K562 (cell line): Measurements from ENCODE around the gene CPM. TPM values are rescaled to one million over a fixed set of nuclear protein-coding genes. Genes with fewer than 3 reads are reported as not detected.
"Not testable (repeated sequence)": the region's sequence is repeated elsewhere in the genome, so short reads cannot be mapped to it uniquely, and the experiment has no call there.

ENCODE experiments used
- ATAC-seq: fragments of 200-7000 bp; cut with Tn5 transposase; 3 replicates; pipeline ENCODE4 v1.9.1; 2020; ENCODE audit warnings: moderate library complexity
- BruUV-seq: library from RNA; stranded (reverse); fragments of 400-500 nt; replicated peaks from 2 replicates; lab custom pipeline; 2021; lab: Mats Ljungman, UMichigan
- CTCF ChIA-PET: fragments of 300-600 bp; formaldehyde crosslinking; extraction: SDS; loops from one replicate; lab custom pipeline; 2021; ENCODE audit warnings: low intra/inter-chr PET ratio; lab: Yijun Ruan, JAX
- POLR2A ChIA-PET: fragments of 300-600, 350-650 bp; sonication (Branson Sonifier 250); formaldehyde crosslinking; extraction: SDS; loops from one replicate; lab custom pipeline; 2021; ENCODE audit warnings: antibody characterized with exemption, inconsistent platforms; lab: Yijun Ruan, JAX
- DNase-seq, 4 experiments: peaks; one replicate each; pipeline versions ENCODE4 v3.0.0 to v3.0.0-alpha.2; 2011 to 2018; ENCODE audit warnings: low spot score in 3 of 4, mixed read lengths in 3 of 4; ENCODE audit errors: extremely low read depth in 1 of 4
- FAIRE-seq: peaks from 2 replicates; lab custom pipeline; 2011; peaks lifted over from hg19 to GRCh38; lab: Jason Lieb, UNC
- H2AFZ ChIP-seq: 2 replicates; pipeline ENCODE4 v1.6.0; 2011; ENCODE audit warnings: low read depth, low read length, control low read depth, inconsistent platforms
- H3K27ac ChIP-seq: fragments of 200-600 bp; 3 replicates; pipeline ENCODE4 v1.8.0; 2011; ENCODE audit warnings: low read depth, mild to moderate bottlenecking, control low read depth, inconsistent platforms, low read length, moderate library complexity, mixed read lengths; ENCODE audit errors: extremely low read depth
- H3K27me3 ChIP-seq, 2 experiments: fragments of 300-600 bp in 1 of 2; 2 replicates in 1 of 2; 3 replicates in 1 of 2; pipeline versions ENCODE4 v1.6.0 to v1.8.0; 2011; ENCODE audit warnings: inconsistent platforms in 2 of 2, low read length in 2 of 2, mild to moderate bottlenecking in 1 of 2, mixed read lengths in 1 of 2, moderate library complexity in 1 of 2; ENCODE audit not compliant: control insufficient read depth in 2 of 2, insufficient read depth in 2 of 2
- H3K36me3 ChIP-seq: fragments of 300-600 bp; 3 replicates; pipeline ENCODE4 v1.8.0; 2011; ENCODE audit warnings: mild to moderate bottlenecking, low read length, inconsistent platforms; ENCODE audit not compliant: control insufficient read depth, insufficient read depth
- H3K4me1 ChIP-seq, 2 experiments: fragments of 200-600 bp in 1 of 2; replicated peaks in 1 of 2; 2 replicates in 1 of 2; 3 replicates in 1 of 2; pipeline versions ENCODE4 v1.5.1 to v1.8.0; 2011; ENCODE audit warnings: inconsistent platforms in 2 of 2, low read length in 2 of 2, mild to moderate bottlenecking in 1 of 2, mixed read lengths in 1 of 2, moderate library complexity in 1 of 2; ENCODE audit not compliant: control insufficient read depth in 2 of 2, insufficient read depth in 2 of 2
- H3K4me2 ChIP-seq: 2 replicates; pipeline ENCODE4 v1.6.1; 2011; ENCODE audit warnings: low read length, control low read depth, inconsistent platforms, mixed read lengths; ENCODE audit not compliant: insufficient read depth
- H3K4me3 ChIP-seq: fragments of 200-600 bp; sonication (generic), shearing (Covaris generic); 2 replicates; pipeline ENCODE4 v1.5.1; 2016; ENCODE audit warnings: control low read depth, inconsistent platforms
- H3K79me2 ChIP-seq: fragments of 200-600 bp; 3 replicates; pipeline ENCODE4 v1.8.0; 2011; ENCODE audit warnings: low read length, inconsistent platforms; ENCODE audit not compliant: control insufficient read depth, insufficient read depth
- H3K9ac ChIP-seq, 2 experiments: 2 replicates each; pipeline versions ENCODE4 v1.6.0 to v1.6.1; 2011; ENCODE audit warnings: low read depth in 2 of 2, low read length in 2 of 2, control low read depth in 1 of 2, inconsistent platforms in 1 of 2, mild to moderate bottlenecking in 1 of 2, mixed read lengths in 1 of 2; ENCODE audit not compliant: insufficient read depth in 1 of 2
- H3K9me1 ChIP-seq: one replicate; pipeline ENCODE4 v1.6.0; 2011; ENCODE audit warnings: inconsistent platforms, mild to moderate bottlenecking, low read length, moderate library complexity; ENCODE audit not compliant: control insufficient read depth, insufficient read depth
- H3K9me3 ChIP-seq: replicated peaks from 2 replicates; pipeline ENCODE4 v1.5.1; 2011; ENCODE audit warnings: low read depth, low read length, inconsistent platforms; ENCODE audit not compliant: control insufficient read depth, insufficient read depth
- H4K20me1 ChIP-seq: replicated peaks from 2 replicates; pipeline ENCODE4 v1.6.1; 2011; ENCODE audit warnings: low read length, inconsistent platforms, mixed read lengths; ENCODE audit not compliant: control insufficient read depth, insufficient read depth
- ARID1B ChIP-seq: fragments of 450-650 bp; IDR thresholded peaks from 2 replicates; pipeline ENCODE4 v1.6.1; 2016; ENCODE audit warnings: antibody characterized with exemption, mild to moderate bottlenecking, inconsistent platforms
- HMGN3 ChIP-seq: IDR thresholded peaks from 2 replicates; pipeline ENCODE4 v1.6.1; 2011; ENCODE audit warnings: borderline replicate concordance, low read depth, mild to moderate bottlenecking, mixed read lengths, low read length; ENCODE audit not compliant: insufficient read length; ENCODE audit errors: extremely low read depth
- MLLT1 ChIP-seq, 2 experiments: fragments of 450-650 bp; IDR thresholded peaks; 2 replicates each; pipeline ENCODE4 v1.6.1; 2016
- RBFOX2 ChIP-seq: fragments of 200-400 bp; formaldehyde crosslinking; IDR thresholded peaks from 2 replicates; pipeline ENCODE4 v1.6.1; 2017; ENCODE audit warnings: low read depth, mild to moderate bottlenecking, low read length, moderate library complexity
- SFPQ ChIP-seq: fragments of 200-400 bp; formaldehyde crosslinking; IDR thresholded peaks from 2 replicates; pipeline ENCODE4 v1.6.1; 2017; ENCODE audit warnings: mild to moderate bottlenecking, low read depth, low read length, moderate library complexity
- SPI1 ChIP-seq: IDR thresholded peaks from 2 replicates; pipeline ENCODE4 v1.6.1; 2011; ENCODE audit warnings: low read depth, low read length, control low read depth, borderline replicate concordance
- ZC3H4 ChIP-seq: sonication (generic); formaldehyde crosslinking; IDR thresholded peaks from 2 replicates; pipeline ENCODE4 v1.9.0; 2021; ENCODE audit warnings: missing genetic modification reagents, borderline replicate concordance
- WGBS: fragments of 100-300 bp; shearing (Covaris generic); methylation state at CpG from one replicate; pipeline ENCODE4 v1.1.6; 2016; ENCODE audit warnings: low coverage, mixed read lengths; ENCODE audit not compliant: insufficient coverage; ENCODE audit errors: missing lambda C conversion rate; 5-methylcytosine and 5-hydroxymethylcytosine counted together
- in situ Hi-C: fragments of 300-500 bp; cut with MboI; formaldehyde crosslinking; loops from 4 replicates; pipeline ENCODE4 v1.15.0; 2018; ENCODE audit warnings: inconsistent platforms, mixed read lengths
- intact Hi-C: fragments of 100-400 bp; cut with micrococcal nuclease; formaldehyde crosslinking; loops from 2 replicates; pipeline ENCODE4 v1.14.2; 2022
- polyA plus RNA-seq, 8 experiments: library from polyadenylated mRNA; depleted of rRNA in 4 of 8; stranded (reverse) in 5 of 8; unstranded in 3 of 8; fragments of >200 nt; fragmentation: Nextera tagmentation in 2 of 8; fragmentation: Illumina TruSeq in 1 of 8; extraction: Ambion mirVana in 2 of 8; extraction: Trizol in 1 of 8; gene quantifications; 2 replicates each; pipeline versions ENCODE4 v1.2.1 to v1.2.3, GENCODE V29; 2011 to 2014; ENCODE audit warnings: inconsistent platforms in 1 of 8, missing spikeins in 1 of 8
- total RNA-seq, 7 experiments: library from RNA; depleted of rRNA in 6 of 7; stranded (reverse); fragments of >200 nt in 6 of 7; fragmentation: Illumina TruSeq in 2 of 7; extraction: Trizol in 2 of 7; gene quantifications; 2 replicates each; pipeline versions ENCODE4 v1.2.1 to v1.2.3, GENCODE V29; 2011 to 2021; ENCODE audit warnings: low replicate concordance in 1 of 7

The CPM gene
- total and polyA plus RNA-seq, 9 of the 15 experiments (the other 6 are each of a cell fraction or from before 2014, with no cell fraction given), result 0.31 TPM; not detected in 8

- H3K27ac ChIP-seq, H2AFZ ChIP-seq, H3K4me3 ChIP-seq, H3K9me1 ChIP-seq, H3K9ac ChIP-seq, H4K20me1 ChIP-seq, H3K4me2 ChIP-seq, BruUV-seq, DNase-seq, in situ Hi-C loops, ATAC-seq, H3K9me3 ChIP-seq, H3K4me1 ChIP-seq, intact Hi-C loops, FAIRE-seq, H3K27me3 ChIP-seq: not testable (repeated sequence)
- H3K36me3 ChIP-seq, result peaks cover 89% of the 10 kb centered on the region
- H3K79me2 ChIP-seq, result peaks cover 48% of the 10 kb centered on the region
- ChIA-PET POLR2A (interaction anchor here (1.3 to 6.7 kb wide), 3 partner anchors 11 to 15 kb away, joined by 3 to 41 read pairs (median 14); partner anchors contain the start of gene MDM2), CTCF (interaction anchor here (0.6 kb wide), 1 partner anchor 648 kb away, joined by 3 read pairs; no protein-coding TSS in a partner anchor)
- 0 out of 2 replicates have a peak, but pooled peaks have one; percentile 13 for TF ChIP-seq RBFOX2
- WGBS, result 90% methylated on average over 10 of the region's 13 CpGs
These were observed 113.5 kb downstream of the CPM start for GRCh38 chr12:68819481-68819880.

- Histone ChIP-seq H3K9me3 (no peaks in the 10 kb centered on the region), H3K27ac (no peak overlapping the region), H2AFZ (no peak overlapping the region), H3K9me1 (no peaks in the 10 kb centered on the region), H3K36me3 (peaks cover 88% of the 10 kb centered on the region), H3K4me1 (peaks cover 0 to 13% of the 10 kb centered on the region in 2 experiments; a peak in 4 of 5 replicates), H3K9ac (no peak overlapping the region), H4K20me1 (peaks cover 5% of the 10 kb centered on the region; the same call in 1 of the 2 replicates), H3K4me3 (no peak overlapping the region), H3K79me2 (peaks cover 70% of the 10 kb centered on the region), H3K27me3 (no peaks in the 10 kb centered on the region), H3K4me2 (no peak overlapping the region)
- FAIRE-seq (no peak), DNase-seq (no peak), ATAC-seq (no peak)
- ChIA-PET POLR2A (interaction anchor here (0.9 to 6.7 kb wide), 3 partner anchors 8 to 14 kb away, joined by 4 to 41 read pairs (median 5); partner anchors contain the start of gene MDM2), CTCF (no interaction called here)
- in situ Hi-C loops, result no loop called here
- BruUV-seq, result no TSS peak
- WGBS, result 92% methylated on average over 5 of the region's 8 CpGs
- intact Hi-C loops, result no loop called here
- TF ChIP-seq HMGN3 (no peak), MLLT1 (IDR thresholded peaks at IDR 0.05) (no peak), SPI1 (no peak), ARID1B (no peak), ZC3H4 (CRISPR knock-in tag) (no peak), SFPQ (no peak)
These were observed 116.8 kb downstream of the CPM start for GRCh38 chr12:68815928-68816800.
